Ramos (cell line): ENCODE results near the gene SUGCT.
"Not testable (repeated sequence)": the region's sequence is repeated elsewhere in the genome, so short reads cannot be mapped to it uniquely, and the experiment has no call there.

Experiments used
- in situ Hi-C: fragments of 300-500 bp; cut with MboI; formaldehyde crosslinking; loops from one replicate; pipeline ENCODE4 v1.14.3; 2022; ENCODE audit warnings: low sequenced_read_pairs; ENCODE audit not compliant: unreplicated experiment

Gene SUGCT

GRCh38 chr7:40137563-40137962 is 2.8 kb downstream of the SUGCT start:
- in situ Hi-C loops, result no loop called here

DNA sequence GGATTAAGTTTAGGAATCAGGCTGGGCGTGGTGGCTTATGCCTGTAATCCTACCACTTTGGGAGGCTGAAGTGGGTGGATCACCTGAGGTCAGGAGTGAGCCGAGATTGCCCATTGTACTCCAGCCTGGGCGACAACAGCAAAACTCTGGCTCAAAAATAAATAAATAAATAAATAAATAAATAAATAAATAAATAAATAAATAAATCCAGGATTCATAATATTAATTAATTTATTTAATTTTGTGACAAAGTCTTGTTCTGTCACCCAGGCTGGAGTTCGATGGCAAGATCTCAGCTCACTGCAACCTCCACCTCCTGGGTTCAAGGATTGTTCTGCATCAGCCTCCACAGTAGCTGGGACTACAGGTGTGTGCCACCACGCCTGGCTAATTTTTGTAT is 4.2 kb downstream of the SUGCT start:
- in situ Hi-C loops, result no loop called here

- in situ Hi-C loops, result not testable (repeated sequence)
Observed at GRCh38 chr7:40139891-40140290, 5.1 kb downstream of the SUGCT start.

GRCh38 chr7:40141916-40142315 is 7.1 kb downstream of the SUGCT start:
- in situ Hi-C loops, result not testable (repeated sequence)

- in situ Hi-C loops, result not testable (repeated sequence)
Observed at GRCh38 chr7:40145596-40146130, 10.9 kb downstream of the SUGCT start.

- in situ Hi-C loops, result no loop called here
Observed at GRCh38 chr7:40147371-40148246, 12.8 kb downstream of the SUGCT start.

GRCh38 chr7:40148247-40148580 is 13.4 kb downstream of the SUGCT start:
- in situ Hi-C loops, result not testable (repeated sequence)

DNA sequence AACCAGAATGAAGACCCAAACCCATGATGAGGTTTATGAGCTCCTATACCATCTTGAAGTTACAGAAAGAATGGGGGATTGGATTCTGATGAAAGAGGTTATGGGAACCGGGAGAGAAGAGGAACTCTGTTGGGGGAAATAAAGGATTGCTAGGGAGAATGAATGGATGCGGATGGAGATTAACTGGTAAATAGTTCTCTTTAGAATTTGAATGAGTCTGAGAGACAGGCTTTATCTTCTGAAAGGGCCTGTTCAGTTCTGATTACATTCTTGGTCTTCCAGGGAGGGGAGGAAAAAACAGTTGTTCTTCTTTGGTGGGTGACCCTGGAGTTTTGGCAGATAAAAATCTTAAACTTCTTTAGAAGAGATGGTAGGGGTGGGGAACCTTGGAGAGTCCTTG is 13.9 kb downstream of the SUGCT start:
- in situ Hi-C loops, result no loop called here

DNA sequence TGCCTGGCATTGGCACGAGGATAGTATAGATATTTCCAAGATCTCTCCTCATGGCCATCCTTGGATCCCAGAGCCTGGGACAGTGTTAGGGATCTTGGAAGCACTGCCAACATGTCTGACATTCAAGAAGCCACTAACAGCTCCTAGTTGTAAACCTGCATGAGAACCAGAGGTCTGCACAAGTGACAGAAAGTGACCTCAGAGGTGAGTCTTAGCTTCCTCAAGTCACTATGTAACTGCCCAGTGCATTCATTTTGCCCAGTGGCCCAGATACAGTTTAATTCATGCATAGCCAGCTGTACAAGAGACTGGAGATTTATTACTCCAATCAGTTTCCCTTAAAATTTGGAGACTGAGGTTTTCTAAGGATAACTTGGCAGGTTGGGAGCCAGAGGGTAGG is 16.7 kb downstream of the SUGCT start:
- in situ Hi-C loops, result no loop called here

DNA sequence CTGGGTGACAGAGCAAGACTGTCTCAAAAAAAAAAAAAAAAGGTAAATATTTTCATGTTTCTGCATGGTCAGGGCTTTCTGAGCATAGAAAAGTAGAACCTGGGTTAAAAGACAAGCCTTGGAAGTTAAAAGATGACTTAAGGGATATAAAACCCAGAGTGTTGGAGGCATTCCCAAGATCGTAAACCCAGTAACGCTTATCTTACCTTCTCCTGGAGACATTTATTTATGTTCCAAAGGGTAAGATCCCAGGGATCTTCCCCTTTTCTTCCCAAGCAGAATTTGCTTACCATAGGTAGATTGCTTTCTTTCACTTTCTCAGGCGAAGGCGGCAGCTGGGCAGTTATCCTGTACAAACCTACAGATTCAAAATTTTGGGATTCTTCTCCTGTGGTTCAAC is 22.2 kb downstream of the SUGCT start:
- in situ Hi-C loops, result no loop called here

- in situ Hi-C loops, result no loop called here
Observed at GRCh38 chr7:40162516-40162915, 27.7 kb downstream of the SUGCT start.

- in situ Hi-C loops, result no loop called here
Observed at GRCh38 chr7:40165216-40165615, 30.4 kb downstream of the SUGCT start.

DNA sequence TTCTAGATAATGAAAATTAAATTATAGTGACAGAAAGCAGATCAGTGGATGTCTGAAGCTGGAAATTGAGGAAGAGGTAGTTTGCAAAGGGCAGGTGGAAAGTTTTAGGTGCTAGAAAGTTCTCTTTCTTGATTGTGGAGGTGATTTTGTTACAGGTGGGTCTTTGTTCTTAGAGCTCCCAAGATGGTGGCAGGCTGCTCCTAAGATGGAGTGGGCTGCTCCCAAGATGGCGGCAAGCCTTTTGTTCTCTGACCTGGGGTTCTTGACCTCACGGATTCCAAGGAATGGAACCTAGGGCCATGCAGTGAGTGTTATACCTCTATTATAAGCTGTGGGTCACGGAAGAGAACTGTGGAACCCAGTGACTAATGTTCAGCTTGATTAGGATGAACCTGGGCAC is 32.5 kb downstream of the SUGCT start:
- in situ Hi-C loops, result no loop called here

- in situ Hi-C loops, result not testable (repeated sequence)
Observed at GRCh38 chr7:40168266-40168665, 33.5 kb downstream of the SUGCT start.

- in situ Hi-C loops, result not testable (repeated sequence)
Observed at GRCh38 chr7:40173121-40173520, 38.3 kb downstream of the SUGCT start.

DNA sequence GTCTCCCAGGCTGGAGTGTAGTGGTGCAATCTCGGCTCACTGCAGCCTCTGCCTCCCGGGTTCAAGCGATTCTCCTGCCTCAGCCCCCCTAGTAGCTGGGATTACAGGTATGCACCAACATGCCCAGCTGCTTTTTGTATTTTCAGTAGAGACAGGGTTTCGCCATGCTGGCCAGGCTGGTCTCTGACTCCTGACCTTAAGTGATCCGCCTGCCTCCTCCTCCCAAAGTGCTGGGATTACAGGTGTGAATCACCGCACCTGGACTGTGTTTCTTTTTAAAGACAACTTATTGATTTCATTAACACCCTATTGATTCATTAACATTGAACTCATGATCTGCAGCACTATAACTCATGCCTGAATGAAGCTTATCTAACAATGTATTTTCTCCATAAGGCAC is 40.5 kb downstream of the SUGCT start:
- in situ Hi-C loops, result not testable (repeated sequence)

DNA sequence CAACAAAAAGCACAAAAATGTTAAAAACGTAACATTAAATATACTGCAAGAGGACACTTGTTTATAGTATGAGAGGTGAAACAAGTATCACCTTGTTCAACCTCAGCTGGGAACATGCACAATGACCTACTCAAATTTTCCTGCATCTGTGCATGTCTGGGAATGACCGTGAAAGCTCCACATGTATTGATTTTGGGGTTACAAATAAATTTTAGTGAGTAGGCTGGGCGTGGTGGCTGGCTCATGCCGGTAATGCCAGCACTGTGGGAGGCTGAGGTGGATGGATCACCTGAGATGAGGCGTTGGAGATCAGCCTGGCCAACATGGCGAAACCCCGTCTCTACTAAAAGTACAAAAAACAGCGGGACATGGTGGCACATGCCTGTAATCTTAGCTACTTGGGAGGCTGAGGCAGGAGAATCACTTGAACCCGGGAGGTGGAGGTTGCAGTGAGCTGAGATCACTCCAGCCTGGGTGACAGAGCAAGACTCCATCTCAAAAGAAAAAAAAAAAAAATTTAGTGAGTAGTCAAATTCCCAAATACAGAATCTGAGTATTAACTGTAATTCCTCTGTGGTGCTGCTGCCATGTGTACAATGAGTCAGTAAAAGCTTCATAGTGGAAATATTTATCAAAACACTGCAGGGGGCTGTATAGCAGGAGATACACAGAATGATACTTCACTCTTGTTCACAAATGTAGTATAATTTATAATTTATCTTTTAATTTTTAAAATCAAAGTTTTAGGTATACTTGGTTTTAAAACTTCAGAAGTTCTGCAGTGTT is 41.1 kb downstream of the SUGCT start:
- in situ Hi-C loops, result no loop called here

DNA sequence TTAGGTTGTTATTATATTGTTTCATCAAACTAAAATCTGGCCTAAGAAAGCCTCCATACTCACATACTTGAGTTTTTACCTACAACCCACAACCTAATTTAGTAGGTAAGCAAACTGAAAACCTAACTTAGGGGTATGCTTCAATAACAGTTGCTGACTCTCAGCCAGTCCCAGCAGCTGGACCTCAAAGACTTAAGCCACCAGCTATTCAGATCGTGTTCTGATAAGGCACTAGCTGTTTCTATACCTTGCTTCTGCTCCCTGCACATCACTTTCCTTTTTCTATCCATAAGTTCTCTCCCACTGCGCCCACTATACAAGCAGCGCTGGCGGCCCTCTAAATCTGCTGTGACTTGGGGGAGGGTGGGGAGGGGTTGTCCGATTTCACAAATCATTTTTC is 42.3 kb downstream of the SUGCT start:
- in situ Hi-C loops, result no loop called here

GRCh38 chr7:40182452-40182851 is 47.6 kb downstream of the SUGCT start:
- in situ Hi-C loops, result no loop called here

- in situ Hi-C loops, result no loop called here
Observed at GRCh38 chr7:40186586-40186985, 51.8 kb downstream of the SUGCT start.

- in situ Hi-C loops, result no loop called here
Observed at GRCh38 chr7:40192036-40192435, 57.2 kb downstream of the SUGCT start.
